GM18867 (cell line): Measurements from ENCODE around the gene CKAP5.

Experiments
- ATAC-seq: cut with Tn5 transposase; IDR thresholded peaks from one replicate; pipeline ENCODE4 v1.9.1; 2021; ENCODE audit warnings: mild to moderate bottlenecking, moderate library complexity; ENCODE audit not compliant: unreplicated experiment

The CKAP5 gene

GRCh38 chr11:46845740-46846509, at the start of gene CKAP5:
CKAP5 (minus strand) TSS chr11:46846280; CDS start chr11:46821231, 25,049 bp downstream.
- ATAC-seq: peak; percentile 95

- no peak for ATAC-seq
Observed at GRCh38 chr11:46895821-46896220, 49.7 kb upstream of the CKAP5 start.

GRCh38 chr11:46894961-46895360, 48.9 kb upstream of the CKAP5 start:
- ATAC-seq: no peak

GRCh38 chr11:46894506-46894905, 48.4 kb upstream of the CKAP5 start:
- ATAC-seq: no peak

- ATAC-seq: no peak
Observed at GRCh38 chr11:46892838-46893237, 46.8 kb upstream of the CKAP5 start.

- no peak for ATAC-seq
Observed at GRCh38 chr11:46892109-46892508, 46.0 kb upstream of the CKAP5 start.

- ATAC-seq: no peak
Observed at GRCh38 chr11:46890665-46891064, 44.6 kb upstream of the CKAP5 start.

- peak; percentile 58 for ATAC-seq
Observed at GRCh38 chr11:46889689-46890475, 43.8 kb upstream of the CKAP5 start.

GRCh38 chr11:46889251-46889650, 43.2 kb upstream of the CKAP5 start:
- no peak for ATAC-seq

GRCh38 chr11:46888636-46889035, 42.6 kb upstream of the CKAP5 start:
- no peak for ATAC-seq

GRCh38 chr11:46886211-46886610, 40.1 kb upstream of the CKAP5 start:
- ATAC-seq: no peak

- ATAC-seq: no peak
Observed at GRCh38 chr11:46879056-46879585, 33.0 kb upstream of the CKAP5 start.

- ATAC-seq: no peak
Observed at GRCh38 chr11:46877580-46877979, 31.5 kb upstream of the CKAP5 start.

GRCh38 chr11:46876471-46876870, 30.4 kb upstream of the CKAP5 start:
- no peak for ATAC-seq

GRCh38 chr11:46874586-46874985, 28.5 kb upstream of the CKAP5 start:
- no peak for ATAC-seq

- no peak for ATAC-seq
Observed at GRCh38 chr11:46868912-46869311, 22.8 kb upstream of the CKAP5 start.

- no peak for ATAC-seq
Observed at GRCh38 chr11:46865340-46865739, 19.3 kb upstream of the CKAP5 start.

- no peak for ATAC-seq
Observed at GRCh38 chr11:46860218-46860617, 14.1 kb upstream of the CKAP5 start.

GRCh38 chr11:46858920-46859546, 13.0 kb upstream of the CKAP5 start:
- ATAC-seq: no peak

- no peak for ATAC-seq
Observed at GRCh38 chr11:46857666-46858065, 11.6 kb upstream of the CKAP5 start.

- no peak for ATAC-seq
Observed at GRCh38 chr11:46856605-46857343, 10.7 kb upstream of the CKAP5 start.
